Muscle of leg (tissue), 9 donors: ENCODE data around the gene NME8. TPM values are rescaled to one million over a fixed set of nuclear protein-coding genes. Genes with fewer than 3 reads are reported as not detected.

ENCODE experiments used
- polyA plus RNA-seq, 8 donors: library from polyadenylated mRNA; unstranded; fragments of 120-200 nt; gene quantifications; one replicate each; pipeline versions ENCODE4 v1.2.1 to v1.2.3, GENCODE V29; 2013; ENCODE audit warnings: inconsistent platforms in 1 of 8, low replicate concordance in 1 of 8; ENCODE audit not compliant: insufficient read length in 8 of 8, insufficient read depth in 1 of 8
- total RNA-seq: library from RNA; stranded (reverse); fragments of 120-200 nt; gene quantifications from one replicate; pipeline ENCODE4 v1.2.4, GENCODE V29; 2013

The NME8 gene
- total and polyA plus RNA-seq, 9 donors = 0.22 TPM; not detected in 8

Other genes with a start within 250 kb of the NME8 start
- 0.66 TPM for gene GPR141, start 164.8 kb upstream of the NME8 start, total RNA-seq
- gene GPR141, start 164.8 kb upstream of the NME8 start, polyA plus RNA-seq = under 1 TPM in 7 of 8 donors, not detected in 1; 0.16 to 0.65 (median 0.41) TPM
- 55.4 TPM for gene SFRP4, start 68.2 kb downstream of the NME8 start, total RNA-seq
- gene SFRP4, start 68.2 kb downstream of the NME8 start, polyA plus RNA-seq = 10 to 100 TPM in 5 of 8 donors, 1 to 10 TPM in 3; 4.2 to 37.0 (median 15.5) TPM
- gene EPDR1, start 72.0 kb downstream of the NME8 start, total RNA-seq = 89.8 TPM
- 100 to 1,000 TPM in 2 of 8 donors, 10 to 100 TPM in 6; 57.8 to 108 (median 88.7) TPM for gene EPDR1, start 72.0 kb downstream of the NME8 start, polyA plus RNA-seq